Measurements from ENCODE around the gene RASA4B.
"Not testable (repeated sequence)": the region's sequence is repeated elsewhere in the genome, so short reads cannot be mapped to it uniquely, and the experiment has no call there.

Gene RASA4B

GRCh38 chr7:102517550-102518147, at the start of gene RASA4B:
TSS of gene RASA4B (minus strand) at chr7:102517777. CDS start at chr7:102517710, 67 bp downstream.
- DNase-seq (ENCODE audit: low read depth in 2 of 2, low spot score in 1 of 2): not testable (repeated sequence)

GRCh38 chr7:102550808-102551422, 33.3 kb upstream of the RASA4B start, which contains the start of gene SPDYE2:
TSS of gene SPDYE2 (plus strand) at chr7:102551226. CDS start at chr7:102553256, 2,030 bp downstream.
- not testable (repeated sequence) for DNase-seq (ENCODE audit: low read depth in 2 of 2, low spot score in 1 of 2)

GRCh38 chr7:102546353-102546752, 28.8 kb upstream of the RASA4B start:
- DNase-seq (ENCODE audit: low read depth in 2 of 2, low spot score in 1 of 2): not testable (repeated sequence)

GRCh38 chr7:102545288-102545687, 27.7 kb upstream of the RASA4B start:
- not testable (repeated sequence) for DNase-seq (ENCODE audit: low read depth in 2 of 2, low spot score in 1 of 2)

- not testable (repeated sequence) for DNase-seq (ENCODE audit: low read depth in 2 of 2, low spot score in 1 of 2)
Observed at GRCh38 chr7:102544372-102544771, 26.8 kb upstream of the RASA4B start.

GRCh38 chr7:102543596-102543995, 26.0 kb upstream of the RASA4B start, which contains the start of gene UPK3BL2:
TSS of gene UPK3BL2 (minus strand) at chr7:102543696. CDS start at chr7:102543636, 60 bp downstream.
- not testable (repeated sequence) for DNase-seq (ENCODE audit: low read depth in 2 of 2, low spot score in 1 of 2)

- not testable (repeated sequence) for DNase-seq (ENCODE audit: low read depth in 2 of 2, low spot score in 1 of 2)
Observed at GRCh38 chr7:102542771-102543170, 25.2 kb upstream of the RASA4B start.

- DNase-seq (ENCODE audit: low read depth in 2 of 2, low spot score in 1 of 2): not testable (repeated sequence)
Observed at GRCh38 chr7:102542083-102542482, 24.5 kb upstream of the RASA4B start.

- not testable (repeated sequence) for DNase-seq (ENCODE audit: low read depth in 2 of 2, low spot score in 1 of 2)
Observed at GRCh38 chr7:102540604-102541003, 23.0 kb upstream of the RASA4B start.

GRCh38 chr7:102535062-102535615, 17.6 kb upstream of the RASA4B start:
- DNase-seq (ENCODE audit: low read depth in 2 of 2, low spot score in 1 of 2): not testable (repeated sequence)

- DNase-seq (ENCODE audit: low read depth in 2 of 2, low spot score in 1 of 2): not testable (repeated sequence)
Observed at GRCh38 chr7:102532127-102532526, 14.6 kb upstream of the RASA4B start.

- DNase-seq (ENCODE audit: low read depth in 2 of 2, low spot score in 1 of 2): not testable (repeated sequence)
Observed at GRCh38 chr7:102531583-102531982, 14.0 kb upstream of the RASA4B start.

- DNase-seq (ENCODE audit: low read depth in 2 of 2, low spot score in 1 of 2): not testable (repeated sequence)
Observed at GRCh38 chr7:102527822-102528793, 10.5 kb upstream of the RASA4B start.

GRCh38 chr7:102527182-102527581, 9.6 kb upstream of the RASA4B start:
- not testable (repeated sequence) for DNase-seq (ENCODE audit: low read depth in 2 of 2, low spot score in 1 of 2)

GRCh38 chr7:102524803-102525202, 7.2 kb upstream of the RASA4B start:
- DNase-seq (ENCODE audit: low read depth in 2 of 2, low spot score in 1 of 2): not testable (repeated sequence)

GRCh38 chr7:102520797-102521196, 3.2 kb upstream of the RASA4B start:
- not testable (repeated sequence) for DNase-seq (ENCODE audit: low read depth in 2 of 2, low spot score in 1 of 2)

GRCh38 chr7:102516951-102517350, 626 bp downstream of the RASA4B start:
- not testable (repeated sequence) for DNase-seq (ENCODE audit: low read depth in 2 of 2, low spot score in 1 of 2)

- DNase-seq (ENCODE audit: low read depth in 2 of 2, low spot score in 1 of 2): not testable (repeated sequence)
Observed at GRCh38 chr7:102515889-102516288, 1.7 kb downstream of the RASA4B start.

- DNase-seq (ENCODE audit: low read depth in 2 of 2, low spot score in 1 of 2): not testable (repeated sequence)
Observed at GRCh38 chr7:102514881-102515721, 2.5 kb downstream of the RASA4B start.

- not testable (repeated sequence) for DNase-seq (ENCODE audit: low read depth in 2 of 2, low spot score in 1 of 2)
Observed at GRCh38 chr7:102512642-102513221, 4.8 kb downstream of the RASA4B start.

Measured in stimulated activated CD8-positive, alpha-beta memory T cell treated with anti-CD3 and anti-CD28 coated beads, Interleukin-4, amount 100 ng/mL, for 4 hours (primary cell).